ENCODE data around the gene RIN3.

- TF ChIP-seq SP1 (IDR thresholded peaks at IDR 0.05), result no peak
- no peak for TF ChIP-seq ELF4 (IDR thresholded peaks at IDR 0.05)
- TF ChIP-seq BHLHE40 (IDR thresholded peaks at IDR 0.05; ENCODE audit: borderline replicate concordance), result no peak
- no peak for TF ChIP-seq PKNOX1 (IDR thresholded peaks at IDR 0.05)
- TF ChIP-seq ARNT (IDR thresholded peaks at IDR 0.05), result no peak
- TF ChIP-seq ZNF384 (IDR thresholded peaks at IDR 0.05), result no peak
- TF ChIP-seq HDGF (IDR thresholded peaks at IDR 0.05; ENCODE audit: borderline replicate concordance), result no peak
- TF ChIP-seq FOXK2 (IDR thresholded peaks at IDR 0.05), result no peak
These were observed 108.7 kb downstream of the RIN3 start for GRCh38 chr14:92622311-92622710.
